OCI-LY7 (cell line): ENCODE results near the gene TCP11L2.
A peak's percentile ranks its signal among the peaks of the same experiment; 100 is the strongest.

Source experiments
- EZH2phosphoT487 ChIP-seq: fragments of 200-600 bp; sonication (generic); IDR thresholded peaks from 2 replicates; pipeline ENCODE4 v1.6.1; 2018; ENCODE audit warnings: low read depth, borderline replicate concordance, mild to moderate bottlenecking, mixed run types, antibody characterized with exemption, low read length, moderate library complexity, mixed read lengths
- TF ChIP-seq, protein P1 (sequence below): fragments of 200-600 bp; sonication (generic); conservative IDR thresholded peaks from 2 replicates; pipeline ENCODE4 v1.5.1; 2014; ENCODE audit warnings: mild to moderate bottlenecking, antibody characterized with exemption, low read length, moderate library complexity, mixed read lengths

DNA sequence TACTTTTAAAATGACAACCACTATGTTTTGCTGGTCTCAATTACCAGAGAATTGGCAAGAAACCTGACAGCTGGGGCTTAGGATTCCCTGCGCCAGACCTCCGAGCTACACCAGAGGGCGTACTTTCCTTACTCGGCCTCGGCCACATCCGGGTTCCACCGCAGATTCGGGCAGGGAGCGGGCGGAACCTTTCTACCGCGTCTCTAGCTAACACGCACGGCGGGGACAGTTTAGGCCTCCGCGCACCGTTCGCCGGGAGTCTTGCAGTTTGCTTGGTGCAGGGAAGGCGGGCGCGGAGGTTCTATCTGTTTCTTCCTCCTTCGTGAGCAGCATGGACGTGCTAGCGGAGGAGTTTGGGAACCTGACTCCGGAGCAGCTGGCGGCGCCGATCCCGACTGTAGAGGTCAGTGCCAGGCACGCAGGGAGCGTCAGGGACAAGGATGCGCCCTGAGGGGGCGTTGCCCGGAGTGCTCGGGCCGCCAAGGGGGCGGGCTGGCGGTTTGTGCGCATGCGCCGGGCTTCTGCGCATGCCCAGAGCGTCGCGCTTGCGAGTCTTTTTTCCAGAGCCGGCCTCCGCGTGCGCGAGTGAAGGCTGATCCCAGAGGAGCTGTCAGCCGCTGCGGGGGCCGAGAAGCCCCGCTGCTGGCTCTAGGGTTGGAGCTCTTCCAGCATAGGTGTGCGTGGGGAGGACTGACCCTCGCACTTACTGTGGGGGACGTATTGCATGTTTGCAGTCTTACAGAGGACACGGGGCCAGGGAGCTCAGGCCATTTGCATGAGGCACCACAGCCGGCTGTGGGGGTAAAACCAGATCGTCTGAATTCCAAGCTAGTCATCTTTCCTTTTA lies 55.2 kb downstream of the TCP11L2 start, which contains the start of gene POLR3B:
- TF ChIP-seq, protein P1, sequence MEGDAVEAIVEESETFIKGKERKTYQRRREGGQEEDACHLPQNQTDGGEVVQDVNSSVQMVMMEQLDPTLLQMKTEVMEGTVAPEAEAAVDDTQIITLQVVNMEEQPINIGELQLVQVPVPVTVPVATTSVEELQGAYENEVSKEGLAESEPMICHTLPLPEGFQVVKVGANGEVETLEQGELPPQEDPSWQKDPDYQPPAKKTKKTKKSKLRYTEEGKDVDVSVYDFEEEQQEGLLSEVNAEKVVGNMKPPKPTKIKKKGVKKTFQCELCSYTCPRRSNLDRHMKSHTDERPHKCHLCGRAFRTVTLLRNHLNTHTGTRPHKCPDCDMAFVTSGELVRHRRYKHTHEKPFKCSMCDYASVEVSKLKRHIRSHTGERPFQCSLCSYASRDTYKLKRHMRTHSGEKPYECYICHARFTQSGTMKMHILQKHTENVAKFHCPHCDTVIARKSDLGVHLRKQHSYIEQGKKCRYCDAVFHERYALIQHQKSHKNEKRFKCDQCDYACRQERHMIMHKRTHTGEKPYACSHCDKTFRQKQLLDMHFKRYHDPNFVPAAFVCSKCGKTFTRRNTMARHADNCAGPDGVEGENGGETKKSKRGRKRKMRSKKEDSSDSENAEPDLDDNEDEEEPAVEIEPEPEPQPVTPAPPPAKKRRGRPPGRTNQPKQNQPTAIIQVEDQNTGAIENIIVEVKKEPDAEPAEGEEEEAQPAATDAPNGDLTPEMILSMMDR: peak; percentile 89
- no peak for TF ChIP-seq EZH2phosphoT487
